Suprapubic skin (tissue), 4 donors: Measurements from ENCODE around the gene HEYL.

ENCODE experiments used
- EP300 ChIP-seq: sonication (generic); formaldehyde crosslinking; IDR thresholded peaks from one replicate; pipeline ENCODE4 v1.6.1; 2017; ENCODE audit warnings: antibody characterized with exemption
- POLR2A ChIP-seq, 2 donors: fragments of 450-650 bp; IDR thresholded peaks; one replicate each; pipeline ENCODE4 v1.6.1; 2017; ENCODE audit warnings: antibody characterized with exemption in 2 of 2, mild to moderate bottlenecking in 2 of 2, moderate library complexity in 2 of 2
- POLR2AphosphoS5 ChIP-seq, 3 donors: sonication (generic); formaldehyde crosslinking; IDR thresholded peaks; one replicate each; pipeline ENCODE4 v1.6.1; 2017; ENCODE audit warnings: antibody characterized with exemption in 3 of 3
- TF ChIP-seq, protein P1 (sequence below), 2 donors: fragments of 200-600 bp in 1 of 2; fragments of 450-650 bp in 1 of 2; sonication (generic) in 1 of 2; IDR thresholded peaks; one replicate each; pipeline ENCODE4 v1.5.1; 2016 to 2019; ENCODE audit warnings: antibody characterized with exemption in 2 of 2, mild to moderate bottlenecking in 1 of 2, moderate library complexity in 1 of 2

DNA sequence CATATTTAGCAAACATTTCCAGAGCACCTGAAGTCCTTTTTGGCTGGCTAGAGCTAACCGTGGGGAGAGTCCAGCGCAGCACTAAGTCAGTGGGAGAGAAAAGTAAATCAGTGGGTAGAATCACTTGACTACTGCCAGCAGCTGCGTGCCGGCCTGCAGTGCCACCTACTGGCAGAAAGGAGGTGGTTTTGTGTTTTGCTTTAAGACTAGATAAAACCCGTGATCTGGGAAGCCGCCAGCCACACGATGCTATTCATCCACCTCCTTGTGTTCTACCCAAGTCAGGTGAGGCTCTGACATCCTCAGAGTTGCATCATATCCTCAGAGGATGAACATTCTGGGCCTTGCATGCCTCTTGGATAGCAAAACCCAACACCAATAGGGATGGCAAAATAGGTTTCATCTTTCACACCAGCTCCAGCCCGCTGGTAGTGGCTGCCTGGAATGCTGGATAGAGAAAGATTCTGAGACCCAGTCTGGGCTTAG lies 14.1 kb upstream of the HEYL start:
- TF ChIP-seq, protein P1, sequence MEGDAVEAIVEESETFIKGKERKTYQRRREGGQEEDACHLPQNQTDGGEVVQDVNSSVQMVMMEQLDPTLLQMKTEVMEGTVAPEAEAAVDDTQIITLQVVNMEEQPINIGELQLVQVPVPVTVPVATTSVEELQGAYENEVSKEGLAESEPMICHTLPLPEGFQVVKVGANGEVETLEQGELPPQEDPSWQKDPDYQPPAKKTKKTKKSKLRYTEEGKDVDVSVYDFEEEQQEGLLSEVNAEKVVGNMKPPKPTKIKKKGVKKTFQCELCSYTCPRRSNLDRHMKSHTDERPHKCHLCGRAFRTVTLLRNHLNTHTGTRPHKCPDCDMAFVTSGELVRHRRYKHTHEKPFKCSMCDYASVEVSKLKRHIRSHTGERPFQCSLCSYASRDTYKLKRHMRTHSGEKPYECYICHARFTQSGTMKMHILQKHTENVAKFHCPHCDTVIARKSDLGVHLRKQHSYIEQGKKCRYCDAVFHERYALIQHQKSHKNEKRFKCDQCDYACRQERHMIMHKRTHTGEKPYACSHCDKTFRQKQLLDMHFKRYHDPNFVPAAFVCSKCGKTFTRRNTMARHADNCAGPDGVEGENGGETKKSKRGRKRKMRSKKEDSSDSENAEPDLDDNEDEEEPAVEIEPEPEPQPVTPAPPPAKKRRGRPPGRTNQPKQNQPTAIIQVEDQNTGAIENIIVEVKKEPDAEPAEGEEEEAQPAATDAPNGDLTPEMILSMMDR (IDR thresholded peaks at IDR 0.05) = peak; percentile 75 to 88
- TF ChIP-seq POLR2AphosphoS5 (IDR thresholded peaks at IDR 0.05) (no peak), POLR2A (IDR thresholded peaks at IDR 0.05) (no peak), EP300 (no peak)
